K562 (cell line): ENCODE data around the gene PTCH1.

Source experiments
- CBFA2T2 ChIP-seq: fragments of 450-650 bp; conservative IDR thresholded peaks from 2 replicates; pipeline ENCODE4 v1.6.1; 2017; ENCODE audit warnings: mild to moderate bottlenecking
- CTCF ChIP-seq, 3 experiments: IDR thresholded peaks in 2 of 3; conservative IDR thresholded peaks in 1 of 3; 2 replicates each; pipeline ENCODE4 v1.5.1; 2011 to 2012; ENCODE audit warnings: low read length in 3 of 3, mild to moderate bottlenecking in 3 of 3, control low read depth in 2 of 3, improper control_type of control experiment in 1 of 3, inconsistent platforms in 1 of 3, low read depth in 1 of 3, mixed read lengths in 1 of 3, moderate library complexity in 1 of 3; ENCODE audit not compliant: insufficient read depth in 2 of 3
- SP1 ChIP-seq: sonication (generic); formaldehyde crosslinking; IDR thresholded peaks from 2 replicates; pipeline ENCODE4 v1.8.1; 2022; ENCODE audit warnings: mild to moderate bottlenecking, missing genetic modification reagents
- ZKSCAN3 ChIP-seq: fragments of 250-450 bp; sonication (Bioruptor Pico); IDR thresholded peaks from 2 replicates; pipeline ENCODE4 v1.4.0; 2020

GRCh38 chr9:95508242-95508967 is 8.4 kb downstream of the PTCH1 start:
- TF ChIP-seq CTCF (IDR thresholded peaks at IDR 0.05 in 2 of 3, conservative IDR thresholded peaks at IDR 0.05 in 1 of 3; ENCODE audit: insufficient read depth in 2 of 3, low read depth in 1 of 3, low read length in 3 of 3) (no peak), ZKSCAN3 (CRISPR knock-in tag) (no peak), CBFA2T2 (no peak), SP1 (CRISPR knock-in tag) (no peak)
